Measurements from ENCODE around the gene ELF5.

The ELF5 gene

GRCh38 chr11:34549271-34549670 is 35.7 kb upstream of the ELF5 start:
- no peak for DNase-seq (ENCODE audit: low read depth in 1 of 2, low spot score in 1 of 2)
- H3K4me3 ChIP-seq (replicated peaks; ENCODE audit: insufficient read depth, low read length) = no peak overlapping the region
- H3K27me3 ChIP-seq (ENCODE audit: insufficient read depth, poor library complexity, severe bottlenecking) = no peaks in the 10 kb centered on the region
- H3K27ac ChIP-seq (replicated peaks) = no peak overlapping the region
- TF ChIP-seq REST (IDR thresholded peaks at IDR 0.05; ENCODE audit: insufficient replicate concordance, low read depth) (no peak), GABPA (IDR thresholded peaks at IDR 0.05; ENCODE audit: low read depth) (no peak), CTCF (IDR thresholded peaks at IDR 0.05; ENCODE audit: insufficient read depth, low read length) (no peak), POLR2AphosphoS5 (IDR thresholded peaks at IDR 0.05; ENCODE audit: low read depth) (no peak), SPI1 (IDR thresholded peaks at IDR 0.05; ENCODE audit: borderline replicate concordance, low read depth) (no peak)

GRCh38 chr11:34548278-34548677 is 34.7 kb upstream of the ELF5 start:
- DNase-seq (ENCODE audit: low read depth in 1 of 2, low spot score in 1 of 2) = no peak
- Histone ChIP-seq H3K27ac (replicated peaks) (no peak overlapping the region), H3K27me3 (ENCODE audit: insufficient read depth, poor library complexity, severe bottlenecking) (no peaks in the 10 kb centered on the region), H3K4me3 (replicated peaks; ENCODE audit: insufficient read depth, low read length) (no peak overlapping the region)
- TF ChIP-seq REST (IDR thresholded peaks at IDR 0.05; ENCODE audit: insufficient replicate concordance, low read depth) = no peak
- no peak for TF ChIP-seq GABPA (IDR thresholded peaks at IDR 0.05; ENCODE audit: low read depth)

- no peak for TF ChIP-seq REST (IDR thresholded peaks at IDR 0.05; ENCODE audit: insufficient replicate concordance, low read depth)
- TF ChIP-seq POLR2AphosphoS5 (IDR thresholded peaks at IDR 0.05; ENCODE audit: low read depth) = no peak
- no peak for TF ChIP-seq CTCF (IDR thresholded peaks at IDR 0.05; ENCODE audit: insufficient read depth, low read length)
- TF ChIP-seq GABPA (IDR thresholded peaks at IDR 0.05; ENCODE audit: low read depth) = no peak
- TF ChIP-seq SPI1 (IDR thresholded peaks at IDR 0.05; ENCODE audit: borderline replicate concordance, low read depth) = no peak
- DNase-seq (ENCODE audit: low read depth in 1 of 2, low spot score in 1 of 2) = no peak
- H3K27me3 ChIP-seq (ENCODE audit: insufficient read depth, poor library complexity, severe bottlenecking) = no peaks in the 10 kb centered on the region
- no peak overlapping the region for H3K4me3 ChIP-seq (replicated peaks; ENCODE audit: insufficient read depth, low read length)
- H3K27ac ChIP-seq (replicated peaks) = no peak overlapping the region
These were observed 33.1 kb upstream of the ELF5 start for GRCh38 chr11:34546511-34547209.

All from HL-60 (cell line).